ACHN (cell line): ENCODE results near the gene SLN.

Experiments used
- DNase-seq: peaks from one replicate; pipeline ENCODE4 v3.0.0-alpha.2; 2015
- in situ Hi-C: cut with HindIII; loops from 2 replicates; pipeline ENCODE4 v1.10.0; 2017; ENCODE audit warnings: low sequenced_read_pairs, low pct_ligation_motif_present, low pct_unique_long_range_greater_than_20kb

SLN gene

DNA sequence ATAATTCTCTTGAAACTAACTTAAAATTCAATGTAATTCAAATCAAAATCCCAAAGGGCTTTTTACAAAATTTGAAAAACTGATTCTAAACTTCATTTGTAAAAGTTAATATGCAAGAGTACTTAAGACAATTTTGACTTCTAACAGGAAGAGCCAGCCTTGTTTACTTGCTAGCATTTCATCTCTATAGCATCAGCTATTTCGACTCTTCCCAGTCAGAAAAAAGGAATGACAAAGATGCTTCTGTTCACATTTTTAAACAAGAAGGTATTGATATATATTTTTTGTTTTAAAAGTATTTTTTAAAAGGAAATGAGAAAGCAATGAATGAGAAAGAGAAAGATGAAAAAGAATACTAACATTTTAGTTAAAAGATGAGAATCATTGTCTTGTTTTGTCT is 16.4 kb downstream of the SLN start:
- DNase-seq = no peak

DNA sequence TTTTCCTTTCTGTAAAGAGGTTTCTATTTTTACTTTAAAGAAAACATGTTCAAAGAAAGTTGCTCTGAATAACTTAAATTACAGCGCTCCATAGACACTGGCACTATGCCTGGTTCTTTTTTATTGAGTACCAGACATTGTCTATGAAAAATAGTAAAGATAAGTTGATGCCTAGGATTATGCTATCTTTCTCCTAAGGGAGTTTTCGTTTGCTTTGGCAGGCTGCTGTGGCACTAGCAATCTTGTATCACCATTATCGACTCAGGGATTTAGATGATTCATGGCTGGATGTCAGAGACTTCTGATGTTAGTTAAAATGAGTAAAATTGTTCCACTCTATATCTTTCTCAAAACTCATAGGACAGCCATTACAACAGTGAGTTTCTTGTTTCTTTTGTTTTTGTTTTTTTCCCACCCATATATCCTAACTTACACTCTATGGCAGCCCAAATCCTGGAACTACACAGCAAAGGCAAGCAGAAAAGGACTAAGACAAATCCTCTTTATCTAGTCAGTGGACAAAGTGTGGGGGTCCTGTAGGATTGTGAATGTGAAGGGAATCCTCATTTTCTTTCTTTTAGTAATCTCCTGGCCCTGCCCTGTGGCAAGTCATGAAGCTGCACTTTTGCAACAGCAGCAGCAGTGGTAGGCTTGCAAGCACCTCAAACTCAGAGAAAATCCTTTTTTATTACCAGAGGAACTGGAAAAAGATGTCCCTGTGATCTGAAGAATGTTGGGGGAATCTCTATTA is 20.7 kb downstream of the SLN start:
- no peak for DNase-seq
- in situ Hi-C loops = no loop called here

More for the DNA sequence above, 16.4 kb downstream of the SLN start:
- in situ Hi-C loops = no loop called here

GRCh38 chr11:107689317-107690202 is 22.3 kb downstream of the SLN start:
- DNase-seq = peak; percentile 64
- in situ Hi-C loops = no loop called here

DNA sequence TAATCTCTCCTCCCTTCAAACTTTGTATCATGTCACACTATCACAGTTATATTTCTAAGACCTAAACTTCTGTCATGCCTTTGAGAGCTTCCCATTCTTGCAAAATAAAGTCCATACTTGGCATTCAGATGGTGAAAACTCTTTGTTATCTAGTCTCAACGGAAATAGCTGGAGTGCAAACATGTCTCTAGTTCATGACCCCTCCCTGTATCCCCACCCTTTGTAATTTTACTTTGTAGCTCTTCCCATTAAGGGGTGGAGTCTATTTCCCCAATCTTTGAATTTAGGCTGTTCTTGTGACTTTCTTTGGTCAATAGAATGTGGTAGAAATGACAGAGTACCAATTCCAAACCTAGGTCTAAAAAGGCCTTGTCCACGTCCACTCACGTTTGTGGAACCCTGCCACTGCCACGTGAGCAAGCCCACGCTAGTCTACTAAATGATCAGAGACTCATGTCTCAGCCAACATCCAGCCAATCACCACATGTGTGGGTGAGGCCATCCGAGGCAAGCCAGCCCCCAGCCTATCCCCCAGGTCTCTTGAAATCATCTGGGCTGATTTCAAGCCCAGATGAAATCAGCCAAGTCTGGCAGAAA is 23.4 kb downstream of the SLN start:
- no peak for DNase-seq
- in situ Hi-C loops = no loop called here

GRCh38 chr11:107683807-107684206 is 28.0 kb downstream of the SLN start:
- in situ Hi-C loops = no loop called here
- peak; percentile 32 for DNase-seq

DNA sequence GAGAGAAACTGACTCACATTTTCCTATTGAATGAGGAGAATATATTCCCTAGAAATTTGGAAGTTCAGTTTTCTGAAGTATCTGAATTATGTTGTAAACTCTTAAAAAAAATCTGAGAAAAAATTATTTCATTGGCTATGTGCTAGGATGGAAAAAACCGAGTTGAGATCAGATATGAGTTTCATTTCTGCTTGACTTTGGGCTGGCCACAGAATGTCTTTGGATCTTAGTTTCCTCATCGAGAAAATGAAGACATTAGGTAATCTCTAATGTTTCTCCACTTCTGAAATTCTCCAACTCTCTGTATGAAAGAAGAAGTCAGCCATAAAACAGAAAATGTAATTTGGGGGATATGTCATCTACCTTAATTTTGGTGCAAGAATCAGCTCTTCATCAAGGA is 28.8 kb downstream of the SLN start:
- in situ Hi-C loops = no loop called here
- DNase-seq = no peak

DNA sequence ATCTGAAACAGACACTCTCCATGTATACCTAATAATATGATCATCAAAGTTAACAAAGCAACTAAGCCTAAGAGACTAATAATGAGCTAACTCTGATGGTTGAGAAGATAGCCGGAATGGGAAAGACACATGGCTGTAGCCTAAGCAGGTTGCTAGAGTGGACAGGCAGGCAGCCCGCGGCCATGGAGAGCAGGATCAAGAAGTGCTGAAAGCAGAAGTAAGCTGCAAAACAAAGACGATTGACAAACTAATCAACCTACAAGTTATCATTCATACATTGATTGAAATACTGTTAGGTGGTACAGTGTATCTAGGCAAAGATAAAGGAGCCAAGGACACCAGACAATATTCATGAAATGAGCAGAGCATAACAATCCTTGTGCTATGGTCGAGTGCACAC is 29.3 kb downstream of the SLN start:
- DNase-seq = no peak
- in situ Hi-C loops = no loop called here

- no peak for DNase-seq
- in situ Hi-C loops = no loop called here
Measured at GRCh38 chr11:107682171-107682570, 29.7 kb downstream of the SLN start.

- no peak for DNase-seq
- in situ Hi-C loops = no loop called here
Measured at GRCh38 chr11:107679255-107680024, 32.4 kb downstream of the SLN start.

DNA sequence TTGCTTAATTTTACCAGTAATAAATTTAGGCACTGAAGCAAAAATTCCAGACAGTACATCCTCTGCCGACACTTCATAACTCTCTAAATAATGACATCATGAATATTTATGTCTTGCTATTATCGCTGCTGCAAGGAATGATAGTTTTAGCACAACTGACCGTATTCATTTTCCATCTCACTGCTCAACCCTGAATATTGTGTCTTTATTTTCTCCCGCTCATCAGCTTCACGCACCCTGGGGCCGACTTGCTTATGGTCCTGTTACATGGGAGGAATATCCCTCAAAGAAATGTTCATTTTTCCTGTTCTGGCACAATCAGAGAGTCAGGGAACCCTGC is 33.3 kb downstream of the SLN start:
- DNase-seq = no peak
- in situ Hi-C loops = no loop called here

DNA sequence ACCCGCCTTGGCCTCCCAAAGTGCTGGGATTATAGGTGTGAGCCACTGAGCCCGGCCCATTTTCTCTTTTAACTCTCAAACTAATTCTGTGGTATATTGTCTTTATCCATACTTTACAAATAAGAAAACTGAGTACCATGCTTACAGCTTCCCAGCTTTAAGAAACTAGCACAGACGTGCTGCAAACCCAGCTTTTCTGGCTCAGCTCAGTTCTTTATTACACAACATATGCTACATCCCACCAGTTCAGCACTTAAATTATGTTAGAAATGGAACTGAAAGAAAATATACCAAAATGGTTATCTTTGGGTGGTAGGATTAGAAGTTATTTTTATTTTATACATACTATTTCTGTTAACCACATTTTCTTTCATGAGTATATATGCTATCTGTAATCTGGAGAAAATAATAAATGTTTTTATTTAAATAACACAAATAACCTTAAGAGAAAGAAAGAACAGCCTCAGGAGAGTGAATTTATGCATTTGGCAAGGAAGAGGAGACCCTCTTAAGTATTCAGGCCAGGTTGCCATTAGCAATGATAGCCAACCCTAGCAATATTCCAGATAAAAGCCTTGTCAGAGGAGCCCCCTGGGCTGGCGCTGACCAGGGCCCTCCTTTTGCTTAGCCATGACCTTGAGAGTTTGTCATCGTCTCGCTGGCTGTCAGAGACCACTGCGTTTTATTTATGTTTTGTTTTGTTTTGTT is 33.8 kb downstream of the SLN start:
- in situ Hi-C loops = no loop called here
- no peak for DNase-seq

DNA sequence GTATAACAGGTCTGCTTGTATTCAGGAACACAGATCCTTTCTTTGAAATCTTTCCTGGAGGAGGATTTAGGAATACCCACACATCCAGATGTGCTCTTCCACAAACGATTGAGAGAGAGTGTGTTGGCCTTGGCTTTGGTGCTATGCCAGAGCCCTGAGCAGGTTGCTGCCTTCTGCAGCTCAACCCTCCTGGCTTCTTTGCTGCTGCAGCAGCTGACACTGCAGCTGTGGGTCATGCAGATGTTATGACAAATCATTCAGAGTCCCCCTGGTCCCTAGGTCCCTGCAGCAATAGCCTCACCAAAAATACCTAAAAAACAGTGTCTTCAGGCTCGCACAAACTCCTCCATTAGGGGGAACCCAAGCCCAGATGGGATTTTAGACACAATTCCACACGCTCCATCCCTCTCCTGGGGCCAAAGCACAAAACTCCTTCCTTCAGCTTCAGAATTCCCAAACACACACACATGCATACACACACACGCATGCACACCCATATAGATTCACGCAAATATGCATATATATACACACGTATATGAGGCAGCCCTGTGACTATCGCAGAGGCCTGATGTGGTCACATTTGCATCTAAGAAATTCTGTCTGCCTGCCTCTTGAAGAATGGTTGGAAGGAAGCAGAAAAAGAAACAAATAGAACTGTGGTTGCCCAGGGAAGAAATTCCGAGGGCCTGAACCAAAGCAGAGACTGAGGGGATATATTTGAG is 35.4 kb downstream of the SLN start:
- DNase-seq = no peak
- in situ Hi-C loops = no loop called here

DNA sequence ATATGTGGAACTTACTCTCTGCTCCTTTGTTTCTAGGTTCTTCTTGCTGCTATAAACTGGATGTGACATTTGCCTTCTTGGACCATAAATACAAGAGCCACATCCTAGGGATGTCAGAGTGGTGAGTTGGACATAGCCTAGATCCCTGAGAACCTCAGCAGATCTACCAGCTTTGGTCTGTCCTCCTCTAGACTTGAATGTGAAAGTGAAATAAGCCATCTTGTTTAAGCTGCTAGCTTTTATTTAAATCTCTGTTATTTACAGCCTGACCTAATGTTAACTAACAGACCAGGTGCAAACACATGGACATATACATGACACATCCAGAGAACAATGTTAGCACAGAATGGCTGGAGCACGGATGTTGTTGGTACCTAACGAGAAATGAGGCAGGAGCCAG is 36.0 kb downstream of the SLN start:
- in situ Hi-C loops = no loop called here
- DNase-seq = no peak

GRCh38 chr11:107669893-107670601 is 41.8 kb downstream of the SLN start:
- in situ Hi-C loops = no loop called here
- DNase-seq = no peak

GRCh38 chr11:107669191-107669740 is 42.6 kb downstream of the SLN start:
- in situ Hi-C loops = no loop called here

DNA sequence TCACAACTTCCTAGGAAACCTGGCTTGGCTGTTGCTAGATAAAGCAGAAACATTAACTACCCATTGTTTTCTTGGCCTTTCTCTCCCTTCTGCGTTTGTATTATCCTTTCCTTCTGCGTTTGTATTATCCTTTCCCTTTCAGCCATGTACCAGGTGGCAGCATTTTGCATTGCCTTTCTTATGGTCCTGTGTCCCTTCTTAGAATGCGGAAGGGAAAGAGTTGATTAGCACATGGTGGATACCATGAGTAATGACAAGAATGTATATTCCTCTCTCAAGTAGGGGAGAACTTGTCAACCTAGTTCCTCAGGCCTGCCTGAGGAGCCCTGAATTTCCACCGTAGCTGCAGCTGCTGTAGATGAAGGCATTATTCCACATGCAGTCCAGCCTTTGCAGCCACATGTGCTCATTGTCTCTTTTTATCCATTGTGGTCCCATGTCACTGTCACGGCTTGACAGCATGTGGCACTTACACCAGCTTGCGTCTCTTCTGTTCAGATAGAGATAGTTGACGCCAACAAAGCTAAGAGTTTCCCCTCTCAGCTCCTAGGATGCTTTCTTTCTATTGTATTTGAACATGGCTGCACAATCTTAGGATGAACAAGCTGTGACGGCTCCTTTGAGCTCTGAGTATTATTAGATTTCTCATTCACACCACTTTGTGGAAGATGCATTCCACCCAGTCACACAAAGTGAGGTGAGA is 44.8 kb downstream of the SLN start:
- in situ Hi-C loops = no loop called here

More at GRCh38 chr11:107669191-107669740, 42.6 kb downstream of the SLN start:
- no peak for DNase-seq

More for the DNA sequence above, 44.8 kb downstream of the SLN start:
- no peak for DNase-seq
